ENCODE results near the gene MRPS6.

Gene MRPS6

DNA sequence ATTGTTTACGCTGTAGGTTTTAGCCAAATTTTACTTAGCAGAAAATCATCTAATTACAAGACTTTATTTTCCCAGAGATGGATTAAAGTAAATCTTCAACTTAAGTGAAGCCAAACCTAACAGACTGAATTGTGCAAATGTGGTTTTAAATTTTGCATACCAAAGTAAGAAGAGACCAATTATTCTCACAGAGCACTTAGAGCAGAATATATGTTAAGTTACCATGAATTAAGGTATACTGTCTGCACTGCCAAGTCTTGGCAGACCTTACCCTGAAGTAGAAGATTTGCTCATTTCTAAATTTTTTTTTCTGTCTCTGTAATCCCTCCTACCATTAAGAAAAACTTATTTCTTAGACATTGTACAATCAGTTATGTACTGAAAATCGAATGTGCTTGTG, 24.1 kb downstream of the MRPS6 start:
- H3K27ac ChIP-seq (replicated peaks): no peak overlapping the region
- no peak for TF ChIP-seq GABPA (IDR thresholded peaks at IDR 0.05; ENCODE audit: low read depth)
- H3K4me3 ChIP-seq (replicated peaks; ENCODE audit: insufficient read depth, low read length): no peak overlapping the region
- DNase-seq (ENCODE audit: low read depth in 1 of 2, low spot score in 1 of 2): no peak
- H3K27me3 ChIP-seq (ENCODE audit: insufficient read depth, poor library complexity, severe bottlenecking): no peaks in the 10 kb centered on the region

DNA sequence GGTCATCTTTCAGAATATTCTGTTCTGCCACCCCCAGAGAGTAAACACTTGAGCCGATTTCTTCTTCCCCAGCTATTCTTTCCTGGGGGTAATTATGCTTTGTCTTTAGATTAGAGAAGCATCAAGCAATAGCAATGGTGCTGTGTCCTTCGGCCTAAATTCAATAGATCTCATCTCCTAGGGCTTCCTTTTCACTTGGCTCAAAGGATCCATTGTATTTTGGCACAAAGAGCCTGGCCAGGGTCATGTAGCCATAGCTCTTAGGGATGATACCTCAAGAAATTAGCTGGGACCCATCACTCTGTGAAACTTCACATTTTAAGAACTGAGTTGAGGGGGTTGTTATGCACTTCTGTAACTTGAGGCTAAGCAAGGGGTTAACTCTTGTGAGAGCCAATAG, 27.0 kb downstream of the MRPS6 start:
- Histone ChIP-seq H3K4me3 (replicated peaks; ENCODE audit: insufficient read depth, low read length) (no peak overlapping the region), H3K27ac (replicated peaks) (no peak overlapping the region), H3K27me3 (ENCODE audit: insufficient read depth, poor library complexity, severe bottlenecking) (no peaks in the 10 kb centered on the region)
- DNase-seq (ENCODE audit: low read depth in 1 of 2, low spot score in 1 of 2): no peak
- TF ChIP-seq POLR2AphosphoS5 (IDR thresholded peaks at IDR 0.05; ENCODE audit: low read depth): no peak
- TF ChIP-seq SPI1 (IDR thresholded peaks at IDR 0.05; ENCODE audit: borderline replicate concordance, low read depth): no peak
- TF ChIP-seq, protein P1, sequence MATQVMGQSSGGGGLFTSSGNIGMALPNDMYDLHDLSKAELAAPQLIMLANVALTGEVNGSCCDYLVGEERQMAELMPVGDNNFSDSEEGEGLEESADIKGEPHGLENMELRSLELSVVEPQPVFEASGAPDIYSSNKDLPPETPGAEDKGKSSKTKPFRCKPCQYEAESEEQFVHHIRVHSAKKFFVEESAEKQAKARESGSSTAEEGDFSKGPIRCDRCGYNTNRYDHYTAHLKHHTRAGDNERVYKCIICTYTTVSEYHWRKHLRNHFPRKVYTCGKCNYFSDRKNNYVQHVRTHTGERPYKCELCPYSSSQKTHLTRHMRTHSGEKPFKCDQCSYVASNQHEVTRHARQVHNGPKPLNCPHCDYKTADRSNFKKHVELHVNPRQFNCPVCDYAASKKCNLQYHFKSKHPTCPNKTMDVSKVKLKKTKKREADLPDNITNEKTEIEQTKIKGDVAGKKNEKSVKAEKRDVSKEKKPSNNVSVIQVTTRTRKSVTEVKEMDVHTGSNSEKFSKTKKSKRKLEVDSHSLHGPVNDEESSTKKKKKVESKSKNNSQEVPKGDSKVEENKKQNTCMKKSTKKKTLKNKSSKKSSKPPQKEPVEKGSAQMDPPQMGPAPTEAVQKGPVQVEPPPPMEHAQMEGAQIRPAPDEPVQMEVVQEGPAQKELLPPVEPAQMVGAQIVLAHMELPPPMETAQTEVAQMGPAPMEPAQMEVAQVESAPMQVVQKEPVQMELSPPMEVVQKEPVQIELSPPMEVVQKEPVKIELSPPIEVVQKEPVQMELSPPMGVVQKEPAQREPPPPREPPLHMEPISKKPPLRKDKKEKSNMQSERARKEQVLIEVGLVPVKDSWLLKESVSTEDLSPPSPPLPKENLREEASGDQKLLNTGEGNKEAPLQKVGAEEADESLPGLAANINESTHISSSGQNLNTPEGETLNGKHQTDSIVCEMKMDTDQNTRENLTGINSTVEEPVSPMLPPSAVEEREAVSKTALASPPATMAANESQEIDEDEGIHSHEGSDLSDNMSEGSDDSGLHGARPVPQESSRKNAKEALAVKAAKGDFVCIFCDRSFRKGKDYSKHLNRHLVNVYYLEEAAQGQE (IDR thresholded peaks at IDR 0.05; ENCODE audit: insufficient replicate concordance, low read depth): no peak
- TF ChIP-seq, protein P2, sequence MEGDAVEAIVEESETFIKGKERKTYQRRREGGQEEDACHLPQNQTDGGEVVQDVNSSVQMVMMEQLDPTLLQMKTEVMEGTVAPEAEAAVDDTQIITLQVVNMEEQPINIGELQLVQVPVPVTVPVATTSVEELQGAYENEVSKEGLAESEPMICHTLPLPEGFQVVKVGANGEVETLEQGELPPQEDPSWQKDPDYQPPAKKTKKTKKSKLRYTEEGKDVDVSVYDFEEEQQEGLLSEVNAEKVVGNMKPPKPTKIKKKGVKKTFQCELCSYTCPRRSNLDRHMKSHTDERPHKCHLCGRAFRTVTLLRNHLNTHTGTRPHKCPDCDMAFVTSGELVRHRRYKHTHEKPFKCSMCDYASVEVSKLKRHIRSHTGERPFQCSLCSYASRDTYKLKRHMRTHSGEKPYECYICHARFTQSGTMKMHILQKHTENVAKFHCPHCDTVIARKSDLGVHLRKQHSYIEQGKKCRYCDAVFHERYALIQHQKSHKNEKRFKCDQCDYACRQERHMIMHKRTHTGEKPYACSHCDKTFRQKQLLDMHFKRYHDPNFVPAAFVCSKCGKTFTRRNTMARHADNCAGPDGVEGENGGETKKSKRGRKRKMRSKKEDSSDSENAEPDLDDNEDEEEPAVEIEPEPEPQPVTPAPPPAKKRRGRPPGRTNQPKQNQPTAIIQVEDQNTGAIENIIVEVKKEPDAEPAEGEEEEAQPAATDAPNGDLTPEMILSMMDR (IDR thresholded peaks at IDR 0.05; ENCODE audit: insufficient read depth, low read length): no peak
- no peak for TF ChIP-seq GABPA (IDR thresholded peaks at IDR 0.05; ENCODE audit: low read depth)

DNA sequence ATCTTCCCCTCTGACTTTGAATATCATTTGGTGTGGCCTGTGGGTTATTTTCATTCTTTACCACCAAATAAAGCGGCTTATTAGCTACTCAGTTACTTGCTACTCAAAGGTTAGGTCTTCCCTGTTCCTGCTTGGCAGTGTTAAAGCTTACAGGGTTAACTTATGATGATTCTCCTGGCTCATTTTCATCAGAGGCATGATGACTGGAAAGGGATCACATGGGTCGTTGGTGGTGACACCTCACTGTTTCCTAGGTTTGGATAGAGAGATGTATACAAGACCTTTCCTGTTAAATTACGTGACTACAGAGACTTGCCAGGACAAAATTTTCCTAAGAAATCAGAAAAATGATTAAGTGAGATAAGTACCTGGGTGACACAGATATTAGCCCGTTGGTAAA, 27.4 kb downstream of the MRPS6 start:
- no peak for DNase-seq (ENCODE audit: low read depth in 1 of 2, low spot score in 1 of 2)
- TF ChIP-seq, protein P2 (IDR thresholded peaks at IDR 0.05; ENCODE audit: insufficient read depth, low read length): no peak
- no peak for TF ChIP-seq SPI1 (IDR thresholded peaks at IDR 0.05; ENCODE audit: borderline replicate concordance, low read depth)
- Histone ChIP-seq H3K27me3 (ENCODE audit: insufficient read depth, poor library complexity, severe bottlenecking) (no peaks in the 10 kb centered on the region), H3K4me3 (replicated peaks; ENCODE audit: insufficient read depth, low read length) (no peak overlapping the region), H3K27ac (replicated peaks) (no peak overlapping the region)

DNA sequence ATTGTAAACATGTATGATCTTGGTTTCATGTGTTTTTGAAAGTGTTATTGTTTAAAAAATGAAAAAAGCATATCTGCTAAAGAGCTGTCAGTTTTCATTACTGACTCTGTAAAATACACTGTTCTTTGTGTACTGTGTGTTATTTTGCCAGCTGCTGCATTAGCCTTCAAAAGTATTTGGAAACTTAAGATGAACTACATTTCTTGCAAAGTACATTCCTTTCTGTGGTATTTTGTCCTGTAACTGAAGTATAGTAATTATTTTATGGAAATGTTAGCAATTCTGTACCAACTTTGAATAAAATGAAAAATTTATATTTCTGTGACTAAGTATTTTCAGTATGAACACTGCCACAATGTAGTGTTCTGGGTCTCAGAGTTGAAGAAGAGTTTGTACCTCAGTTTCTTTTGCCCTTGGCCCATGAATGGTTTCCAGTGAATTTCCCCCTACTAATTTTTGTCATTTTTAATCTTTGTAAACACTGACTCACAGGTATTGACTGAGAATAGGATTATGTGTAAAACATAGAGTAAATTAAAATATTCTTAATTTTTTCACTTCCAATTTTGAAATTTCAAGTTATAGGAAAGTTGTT, 32.7 kb downstream of the MRPS6 start:
- TF ChIP-seq POLR2AphosphoS5 (IDR thresholded peaks at IDR 0.05; ENCODE audit: low read depth): no peak
- TF ChIP-seq, protein P1 (IDR thresholded peaks at IDR 0.05; ENCODE audit: insufficient replicate concordance, low read depth): no peak
- TF ChIP-seq, protein P2 (IDR thresholded peaks at IDR 0.05; ENCODE audit: insufficient read depth, low read length): no peak
- TF ChIP-seq GABPA (IDR thresholded peaks at IDR 0.05; ENCODE audit: low read depth): no peak
- no peak for TF ChIP-seq SPI1 (IDR thresholded peaks at IDR 0.05; ENCODE audit: borderline replicate concordance, low read depth)
- Histone ChIP-seq H3K27ac (replicated peaks) (no peak overlapping the region), H3K27me3 (ENCODE audit: insufficient read depth, poor library complexity, severe bottlenecking) (no peaks in the 10 kb centered on the region), H3K4me3 (replicated peaks; ENCODE audit: insufficient read depth, low read length) (no peak overlapping the region)
- DNase-seq (ENCODE audit: low read depth in 1 of 2, low spot score in 1 of 2): no peak
